CD4-positive, alpha-beta T cell treated with Interleukin-1 beta for 1 hour (primary cell): ENCODE results near the gene ADSL.

Source experiments
- DNase-seq, 2 donors: peaks; one replicate each; pipeline ENCODE4 v3.0.0-alpha.2; 2020 to 2022

The ADSL gene

GRCh38 chr22:40420341-40421081 lies 74.2 kb downstream of the ADSL start:
- DNase-seq = no peak

- no peak for DNase-seq
Observed at GRCh38 chr22:40421082-40421350, 74.7 kb downstream of the ADSL start.

GRCh38 chr22:40421941-40422340 lies 75.6 kb downstream of the ADSL start:
- no peak for DNase-seq

GRCh38 chr22:40422558-40423309 lies 76.4 kb downstream of the ADSL start:
- DNase-seq = no peak

- no peak for DNase-seq
Observed at GRCh38 chr22:40423310-40423688, 77.0 kb downstream of the ADSL start.

- no peak for DNase-seq
Observed at GRCh38 chr22:40423882-40424640, 77.8 kb downstream of the ADSL start.

- no peak for DNase-seq
Observed at GRCh38 chr22:40425082-40425481, 78.8 kb downstream of the ADSL start.

- DNase-seq = no peak
Observed at GRCh38 chr22:40426594-40427333, 80.5 kb downstream of the ADSL start.

- DNase-seq = no peak
Observed at GRCh38 chr22:40428796-40429195, 82.5 kb downstream of the ADSL start.

- DNase-seq = no peak
Observed at GRCh38 chr22:40429481-40429880, 83.2 kb downstream of the ADSL start.

- DNase-seq = no peak
Observed at GRCh38 chr22:40430991-40431390, 84.7 kb downstream of the ADSL start.

GRCh38 chr22:40432157-40432556 lies 85.9 kb downstream of the ADSL start:
- no peak for DNase-seq

- DNase-seq = no peak
Observed at GRCh38 chr22:40432625-40433024, 86.3 kb downstream of the ADSL start.

GRCh38 chr22:40433416-40434090 lies 87.3 kb downstream of the ADSL start:
- no peak for DNase-seq

- no peak for DNase-seq
Observed at GRCh38 chr22:40434106-40434505, 87.8 kb downstream of the ADSL start.

- DNase-seq = no peak
Observed at GRCh38 chr22:40434745-40435144, 88.4 kb downstream of the ADSL start.

GRCh38 chr22:40436505-40437431 lies 90.5 kb downstream of the ADSL start:
- DNase-seq = peak; percentile 39 to 65
